HUDEP-2 (cell line): ENCODE results near the gene PTCH1.
A peak's percentile ranks its signal among the peaks of the same experiment; 100 is the strongest.

Experiments
- DNase-seq, 76 experiments: peaks; one replicate each; lab custom pipeline; 2025; ENCODE audit not compliant: unreplicated experiment in 76 of 76; lab: John Stamatoyannopoulos, UW

The PTCH1 gene

DNA sequence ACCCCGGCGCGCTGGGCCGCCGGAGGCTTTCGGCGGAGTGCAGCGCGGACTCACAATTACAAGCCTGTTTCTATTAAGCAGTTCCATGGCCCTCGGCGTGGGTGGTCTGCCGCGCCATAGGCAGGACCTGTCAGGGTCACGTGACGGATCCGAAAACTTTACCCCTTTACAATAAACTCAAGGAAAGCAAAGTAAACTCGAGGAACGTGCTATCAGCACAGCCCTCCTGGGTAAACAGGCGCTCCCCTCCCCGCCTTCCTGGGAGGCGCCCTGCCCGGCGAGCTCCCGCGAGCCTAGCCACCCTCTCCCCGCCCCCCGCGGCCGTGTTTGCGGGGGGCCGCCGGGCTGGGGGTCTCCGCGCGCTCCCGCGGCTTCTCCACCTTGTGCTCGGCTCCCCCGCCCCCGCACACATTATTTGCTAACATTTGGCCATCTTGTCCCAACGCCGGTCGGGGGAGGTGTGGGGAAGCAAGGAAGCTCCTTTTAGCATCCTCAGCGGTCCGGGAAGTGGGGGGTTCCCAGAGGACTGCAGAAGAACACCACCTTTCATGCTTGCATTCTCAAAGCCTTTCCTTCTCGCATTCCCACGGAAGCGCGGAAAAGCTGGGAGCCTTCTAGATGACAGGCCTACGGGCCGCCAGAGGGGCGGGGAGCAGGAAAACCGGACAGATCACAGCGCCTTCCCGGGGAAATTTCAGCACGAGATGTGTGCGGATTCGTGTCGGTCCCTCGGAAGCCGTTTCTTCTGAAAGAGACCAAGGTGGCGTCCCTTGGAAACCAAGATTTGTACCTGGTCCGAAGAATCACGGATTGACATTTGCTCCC lies at the start of gene PTCH1:
PTCH1 (minus strand) TSS at position 238 of the 825 bp plus-strand sequence.
- DNase-seq, result peak in 50 of 76 experiments; percentile 11 to 58 (median 32)

DNA sequence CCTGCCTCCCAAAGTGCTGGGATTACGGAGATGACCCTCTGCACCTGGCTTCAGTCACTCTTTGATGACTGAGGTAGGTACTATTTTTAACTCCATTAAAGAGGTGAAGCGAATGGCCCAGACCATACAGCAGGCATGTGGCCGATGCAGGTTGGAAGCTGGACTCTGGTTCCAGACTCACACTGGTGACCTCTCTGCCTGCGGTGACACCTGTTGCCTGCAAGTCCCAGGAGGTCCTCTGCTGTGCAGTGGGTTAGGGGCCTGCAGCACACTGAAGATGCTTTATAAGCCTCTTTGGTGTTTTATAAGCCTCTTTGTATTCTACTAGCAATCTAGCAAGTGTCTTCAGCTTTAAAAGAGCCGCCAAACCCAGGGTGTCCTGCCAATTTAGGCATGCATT lies 49.2 kb upstream of the PTCH1 start:
- DNase-seq, result no peak

DNA sequence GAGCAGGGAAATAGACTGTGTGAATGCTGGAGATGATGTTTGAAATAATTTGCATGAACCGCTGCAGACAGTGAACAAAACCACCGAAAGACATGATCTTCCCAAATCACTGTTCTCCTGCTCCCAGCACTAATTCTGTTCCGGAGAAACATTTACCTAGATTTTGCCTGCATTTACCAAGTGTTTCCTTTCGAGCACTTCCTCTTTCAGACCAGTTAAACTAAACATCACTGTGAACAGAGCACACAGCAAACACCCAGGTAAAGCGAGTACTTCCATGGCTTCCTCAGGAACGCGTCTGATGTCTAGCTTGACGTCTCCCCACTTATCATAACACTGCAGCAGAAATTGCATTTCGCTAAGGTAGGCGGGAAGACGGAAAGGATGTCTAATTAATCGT lies 45.1 kb upstream of the PTCH1 start:
- DNase-seq, result no peak

DNA sequence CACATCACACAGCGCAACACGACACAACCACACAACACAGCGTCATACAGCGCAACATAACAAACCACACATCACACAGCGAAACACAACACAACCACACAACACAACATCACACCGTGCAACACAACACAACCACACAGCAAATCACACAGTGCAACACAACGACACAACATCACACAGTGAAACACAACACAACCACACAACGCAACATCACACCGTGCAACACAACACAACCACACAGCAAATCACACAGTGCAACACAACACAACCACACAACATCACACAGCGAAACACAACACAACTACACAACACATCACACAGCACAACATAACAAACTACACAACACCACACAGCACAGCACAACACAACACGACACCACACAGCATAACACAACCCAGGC lies 40.4 kb upstream of the PTCH1 start:
- DNase-seq, result no peak

DNA sequence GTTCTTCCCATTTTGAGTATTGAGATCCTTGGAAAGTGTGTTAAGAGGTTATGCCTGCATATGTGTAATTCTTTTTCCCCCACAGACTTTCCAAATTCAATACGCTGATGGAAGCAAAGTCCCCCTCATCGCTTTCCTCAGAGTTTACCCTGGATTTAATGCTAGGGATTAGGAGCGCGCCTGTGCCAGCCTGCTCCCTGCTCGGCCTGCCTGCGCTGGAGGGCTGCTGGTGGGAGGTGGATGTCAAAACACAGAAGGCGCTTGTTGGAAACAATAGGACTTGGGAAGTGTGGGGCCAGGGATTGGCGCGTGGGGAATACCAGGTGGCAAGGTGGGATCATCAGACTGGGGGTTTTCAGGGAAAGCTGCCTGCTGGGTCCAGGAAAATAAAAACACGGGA lies 39.8 kb upstream of the PTCH1 start:
- no peak for DNase-seq

DNA sequence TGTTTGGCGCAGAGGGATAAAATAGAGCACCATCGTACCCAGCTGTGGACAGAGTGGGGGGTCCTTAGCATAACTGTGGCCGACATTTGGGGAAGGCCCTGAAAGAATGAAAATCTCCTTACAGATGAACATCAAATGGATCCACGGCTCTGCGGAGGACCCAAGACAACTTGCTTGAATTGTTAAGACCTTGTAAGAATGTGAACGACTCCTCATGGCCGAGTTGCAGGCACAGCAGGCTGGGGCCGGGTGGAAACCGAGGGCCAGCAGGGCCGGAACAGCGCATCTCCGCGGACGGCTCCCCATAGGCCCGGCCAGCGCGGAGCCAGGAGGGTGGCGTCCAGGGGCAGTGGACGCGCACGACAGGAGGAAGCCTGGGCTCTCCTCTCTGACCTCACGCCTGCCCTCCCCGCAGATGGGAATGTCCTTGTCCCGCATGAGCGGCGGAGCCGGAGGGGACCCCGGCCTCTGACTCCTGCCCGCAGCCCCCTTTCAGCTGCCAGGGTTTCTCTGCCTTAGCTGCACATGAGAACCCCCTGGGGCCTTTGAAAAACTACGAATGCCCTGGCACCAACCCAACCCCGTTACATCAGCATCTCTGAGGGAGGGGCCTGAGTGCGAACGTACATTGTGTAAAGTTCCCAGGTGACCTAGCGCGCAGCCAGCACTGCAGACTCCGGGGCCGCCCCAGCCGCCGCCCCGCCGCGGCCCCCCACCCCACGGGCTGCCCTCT lies 36.2 kb upstream of the PTCH1 start:
- DNase-seq, result no peak

DNA sequence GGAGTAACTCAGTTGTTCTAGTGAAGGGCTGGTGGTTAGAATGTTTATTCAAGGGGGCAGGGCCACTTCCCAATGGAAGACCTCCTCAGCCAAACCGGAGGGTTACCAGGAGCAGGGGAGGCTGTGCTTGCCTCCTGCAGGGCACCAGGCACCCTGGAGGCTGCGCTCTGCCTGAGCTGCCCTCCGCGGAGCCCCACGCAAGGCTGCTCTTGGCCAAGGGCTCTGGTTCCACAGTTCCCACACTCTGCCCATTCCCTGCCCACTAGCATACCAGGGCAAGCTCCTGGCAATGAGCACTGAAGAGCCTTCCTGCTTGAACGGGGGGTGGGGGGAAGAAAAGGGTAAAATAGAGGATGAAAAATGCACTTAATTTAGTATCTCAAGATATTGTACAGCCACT lies 35.5 kb upstream of the PTCH1 start:
- DNase-seq, result no peak

DNA sequence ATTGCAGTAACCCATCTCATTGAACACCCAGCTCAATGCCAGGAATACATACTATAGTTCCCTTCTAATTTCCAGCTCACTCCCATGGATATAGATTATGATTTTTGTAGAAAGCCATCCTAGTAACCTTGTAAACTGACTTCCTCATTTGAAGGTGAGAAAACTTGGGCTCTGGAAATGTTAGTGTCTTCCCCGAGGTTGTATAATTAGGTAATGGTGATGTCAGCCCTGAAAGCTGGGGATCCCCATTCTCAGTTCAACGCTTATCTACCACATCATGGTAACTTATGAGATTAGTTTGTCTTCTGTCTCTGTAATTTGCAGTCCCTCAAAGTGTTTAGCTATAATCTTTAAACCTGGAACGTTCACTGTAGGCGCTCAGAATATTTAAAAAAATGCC lies 34.6 kb upstream of the PTCH1 start:
- no peak for DNase-seq

DNA sequence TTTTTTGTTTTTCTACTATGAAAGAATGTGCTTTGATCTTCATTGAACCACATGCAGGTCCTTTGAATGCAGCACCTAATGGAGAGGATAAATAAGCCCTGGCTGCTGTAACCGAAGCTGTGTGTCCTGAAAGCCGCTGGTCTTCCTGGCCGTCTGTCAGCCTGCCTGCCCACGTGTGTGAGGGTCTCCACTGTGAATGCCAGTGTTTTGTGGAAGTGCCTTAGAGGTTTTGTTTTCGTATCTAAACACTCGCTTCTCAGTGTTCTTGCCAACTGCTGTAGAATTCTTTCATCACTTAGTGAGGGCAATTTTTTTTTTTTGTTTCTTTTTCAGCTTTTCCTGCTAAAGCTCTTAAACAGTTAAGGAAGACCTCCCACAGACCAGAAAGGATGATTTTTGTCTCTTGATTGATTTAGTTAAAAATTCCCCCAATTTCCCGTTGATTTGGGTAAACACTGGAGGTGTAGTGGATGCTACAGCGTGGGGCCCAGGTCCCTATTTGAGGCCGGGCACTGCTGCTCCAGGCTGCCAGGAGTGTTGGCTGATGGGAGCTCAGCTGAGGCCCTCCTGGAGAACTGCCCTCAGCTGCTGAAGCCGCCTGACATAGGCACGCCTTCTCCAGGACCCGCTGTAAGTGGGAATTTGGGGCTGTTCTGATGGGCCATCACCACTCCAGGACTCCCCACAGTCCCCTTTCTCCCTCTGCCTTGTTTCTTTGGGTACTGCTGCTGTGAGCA lies 29.2 kb upstream of the PTCH1 start:
- no peak for DNase-seq

DNA sequence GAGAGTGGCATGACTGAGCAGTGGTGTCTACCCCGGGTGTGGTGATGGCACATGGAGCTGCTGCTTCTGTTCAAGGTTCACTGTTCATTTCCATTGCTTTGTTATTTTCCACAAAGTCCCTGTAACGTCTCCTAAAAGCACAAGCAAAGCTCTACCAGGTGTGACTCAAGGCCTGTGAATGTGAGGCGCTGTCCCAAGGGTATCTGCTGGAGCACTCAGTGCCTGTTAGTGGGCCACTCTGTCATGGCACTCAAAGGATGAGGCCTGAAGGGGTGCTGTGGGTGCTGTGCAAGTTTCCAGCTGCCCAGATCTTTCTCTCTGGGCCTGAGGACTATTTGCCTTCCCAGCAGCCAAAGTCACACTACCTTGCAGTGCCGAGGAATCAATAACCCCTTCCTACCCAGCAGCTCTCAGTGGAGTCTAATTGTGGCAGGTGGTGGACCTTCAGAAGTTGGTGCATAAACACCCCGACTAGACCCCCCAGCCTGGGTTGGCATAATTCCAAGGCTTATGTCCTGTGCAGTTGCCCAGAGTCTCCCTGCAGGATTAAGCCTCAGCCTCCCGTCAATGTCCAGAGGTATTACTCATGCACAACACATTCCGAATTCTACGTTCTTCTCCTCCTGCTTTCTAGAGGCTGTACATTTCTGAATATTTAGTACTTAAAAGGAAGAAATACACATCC lies 17.4 kb upstream of the PTCH1 start:
- DNase-seq, result no peak

DNA sequence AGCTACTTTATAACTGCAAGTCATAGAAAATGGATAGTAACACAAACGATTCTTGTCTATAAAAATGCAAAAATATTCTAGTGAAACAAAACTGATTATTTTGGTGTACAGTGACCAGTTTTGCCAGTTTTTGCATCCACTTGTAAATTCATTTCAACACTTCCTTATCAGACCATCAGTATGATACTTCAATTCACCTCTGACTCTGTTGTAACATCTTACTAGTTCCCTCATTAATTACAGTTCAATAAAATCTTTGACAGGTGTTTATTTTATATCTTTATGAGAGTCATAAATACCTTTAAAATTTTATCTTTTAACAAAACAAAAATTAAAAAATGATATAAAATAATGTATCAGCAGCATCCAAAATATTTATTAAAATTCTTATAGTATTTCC lies 13.1 kb upstream of the PTCH1 start:
- DNase-seq, result no peak

DNA sequence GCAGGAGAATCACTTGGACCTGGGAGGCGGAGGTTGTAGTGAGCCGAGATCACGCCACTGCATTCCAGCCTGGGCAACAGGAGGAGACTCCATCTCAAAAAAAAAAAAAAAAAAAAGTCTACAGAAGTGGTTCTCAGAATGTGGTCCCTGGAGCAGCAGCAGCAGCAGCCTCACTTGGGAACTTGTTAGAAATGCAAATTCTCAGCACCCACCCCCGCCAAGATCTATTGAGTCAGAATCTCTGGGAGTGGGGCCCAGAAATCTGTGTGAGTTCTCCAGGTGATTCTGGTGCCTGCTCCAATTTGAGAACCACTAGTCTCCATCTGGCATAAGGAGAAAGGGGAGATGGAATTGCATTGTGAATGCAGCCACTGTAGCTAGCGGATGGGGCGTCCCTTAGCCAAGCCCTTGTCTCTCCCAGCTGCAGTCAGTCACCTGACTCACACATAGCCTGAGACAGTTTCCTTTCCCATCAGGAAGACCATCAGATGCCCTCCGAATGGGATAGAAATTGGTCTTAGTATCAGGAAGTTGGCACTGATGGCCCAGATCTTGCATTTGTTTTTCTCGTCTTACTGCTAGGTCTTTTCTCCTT lies 12.2 kb upstream of the PTCH1 start:
- DNase-seq, result no peak

DNA sequence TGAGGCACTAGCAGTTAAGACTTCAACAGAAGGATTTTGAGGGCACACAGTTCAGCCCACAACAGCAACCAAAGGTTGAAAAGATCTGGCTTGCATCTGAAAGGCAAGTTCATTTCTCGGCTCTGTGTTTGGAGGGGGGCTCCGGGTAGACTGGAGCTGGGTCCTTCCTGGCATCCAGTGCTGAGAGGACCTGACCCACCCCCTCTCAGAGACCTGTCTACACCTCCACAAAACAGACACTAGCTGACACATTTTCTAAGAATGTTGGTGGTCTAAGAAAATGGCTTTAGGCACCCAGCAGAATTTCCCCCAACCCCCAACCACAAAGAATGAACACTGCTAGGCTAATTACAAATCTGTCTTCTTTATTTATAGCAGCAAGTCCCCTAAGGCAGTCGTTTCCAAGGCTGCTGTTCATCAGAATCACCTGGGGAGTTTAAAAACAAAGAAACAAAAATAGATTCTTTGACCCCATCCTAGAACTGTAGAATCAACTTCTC lies 6.2 kb upstream of the PTCH1 start:
- no peak for DNase-seq

DNA sequence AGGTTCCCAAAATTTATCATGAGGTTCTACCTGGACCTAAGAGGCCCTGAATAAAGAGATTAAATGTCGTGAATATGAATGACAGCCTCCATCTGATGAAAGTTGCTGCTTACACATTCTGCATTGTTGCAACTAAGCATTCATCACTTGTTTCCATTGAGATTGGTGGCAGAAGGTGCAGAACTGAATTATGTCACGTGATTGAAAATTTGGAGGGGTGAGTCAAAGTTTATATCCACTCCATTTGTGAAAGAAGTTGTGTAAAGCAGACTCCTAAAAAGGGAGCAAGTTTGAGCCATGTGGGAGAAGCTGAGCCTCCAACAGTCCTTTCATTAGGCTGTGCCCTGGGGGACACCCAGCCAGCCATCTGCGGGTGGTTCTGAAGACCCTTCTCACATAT lies 4.9 kb upstream of the PTCH1 start:
- no peak for DNase-seq

DNA sequence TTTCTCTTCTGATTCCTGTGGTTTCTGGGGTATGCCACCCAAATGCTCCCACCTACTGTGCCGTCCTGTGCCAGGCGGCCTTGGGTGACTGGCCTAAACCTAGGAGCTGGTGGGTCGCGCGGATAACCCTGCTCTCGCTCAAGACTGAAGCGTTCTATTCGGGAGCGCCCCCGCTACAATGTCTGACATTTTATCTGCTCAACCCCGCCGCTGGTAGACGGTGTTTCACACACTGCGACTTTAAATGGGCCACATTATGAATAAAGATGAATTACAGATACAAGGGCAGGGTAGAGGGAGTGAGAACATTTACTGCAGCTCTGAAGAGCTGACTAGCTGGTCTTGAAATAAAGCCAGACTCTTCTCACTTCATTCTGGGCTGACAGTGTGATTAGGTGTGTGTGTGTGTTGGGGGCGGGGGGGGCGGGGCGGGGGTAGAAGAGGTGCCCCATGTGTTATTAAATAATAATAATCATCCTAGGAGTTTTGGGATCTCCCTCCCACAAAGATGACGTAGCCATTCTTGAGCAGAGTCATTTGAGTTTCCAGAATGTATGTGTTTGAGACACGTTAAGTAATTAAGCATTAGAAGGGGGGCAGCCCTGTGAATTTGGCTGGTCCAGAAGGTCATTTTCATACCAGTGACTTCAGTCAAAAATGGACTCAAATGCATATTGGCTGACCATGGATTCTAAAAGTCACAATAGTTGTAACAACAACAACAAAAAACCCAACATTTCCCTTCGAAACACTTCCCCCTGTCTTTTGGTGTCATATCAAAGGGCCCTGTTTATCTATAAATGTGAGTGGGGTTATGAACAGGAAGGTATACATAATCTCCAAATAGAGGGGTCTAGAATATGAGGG lies 1.0 kb upstream of the PTCH1 start:
- no peak for DNase-seq

DNA sequence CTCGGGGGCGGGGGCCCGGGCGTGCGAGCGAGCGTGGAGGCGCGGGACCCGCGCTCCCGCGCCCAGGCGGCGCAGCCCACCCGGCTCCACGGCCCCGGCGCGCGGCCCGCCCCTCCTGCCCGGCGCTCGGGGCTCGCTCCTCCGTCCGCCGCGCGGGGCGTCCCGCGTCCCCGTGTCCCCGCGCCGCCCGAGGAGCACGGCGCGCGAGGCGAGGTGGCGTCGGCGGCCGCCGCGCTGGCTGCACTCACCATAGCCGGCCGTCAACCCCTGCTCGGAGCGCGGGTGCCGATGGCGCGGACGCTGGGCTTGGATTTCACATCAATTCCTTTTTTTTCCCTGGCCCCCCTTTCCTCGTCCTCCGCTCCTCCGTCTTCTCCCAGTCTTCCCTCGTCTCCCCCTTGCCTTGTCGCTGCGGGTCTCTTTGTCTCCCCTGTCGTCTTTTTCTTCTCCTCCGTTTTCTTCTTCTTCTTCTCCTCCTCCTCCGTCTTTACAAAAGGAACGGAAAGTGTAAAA lies 494 bp downstream of the PTCH1 start:
- no peak for DNase-seq

DNA sequence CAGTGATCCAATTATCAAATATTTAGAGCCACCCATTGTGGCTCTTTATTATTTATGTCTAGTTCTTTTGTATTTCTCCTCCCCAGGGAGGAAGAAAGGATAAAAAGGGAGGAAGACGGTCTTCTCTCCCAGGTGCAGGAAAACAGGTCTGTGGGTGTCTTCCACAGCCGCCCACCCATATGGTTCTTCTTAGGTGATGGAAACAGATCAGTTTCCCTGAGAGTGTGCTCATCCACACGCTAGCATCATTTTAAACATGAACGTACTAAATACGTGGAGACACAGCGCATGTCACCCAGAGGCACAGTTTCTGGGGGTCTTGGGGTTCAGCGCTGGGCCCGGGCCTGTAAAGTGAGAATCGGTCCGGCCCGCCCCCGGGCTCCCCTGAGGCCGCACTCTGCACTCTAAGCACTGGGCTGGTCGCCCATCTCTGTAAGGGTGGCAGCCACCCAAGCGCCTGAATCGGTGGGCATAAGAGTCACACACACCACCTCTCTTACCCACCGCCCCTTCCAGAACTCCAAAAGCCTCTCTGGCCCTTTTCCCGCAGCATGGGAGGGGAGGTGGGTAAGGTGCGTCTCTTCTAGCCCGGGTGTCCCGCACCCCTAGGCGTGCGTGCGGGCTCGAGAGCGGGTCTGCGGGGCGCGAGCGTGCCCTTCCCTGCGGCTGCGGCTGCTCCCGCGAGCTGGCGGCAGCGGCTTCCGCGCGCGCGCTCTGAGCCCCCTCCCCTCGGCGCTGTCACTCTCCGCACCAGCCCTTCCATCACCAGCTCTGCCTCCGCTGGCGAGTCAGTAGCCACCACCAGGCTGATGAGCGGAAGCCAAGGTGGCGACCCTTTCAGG lies 1.3 kb downstream of the PTCH1 start:
- DNase-seq, result peak in 6 of 76 experiments; percentile 8 to 29 (median 13)

DNA sequence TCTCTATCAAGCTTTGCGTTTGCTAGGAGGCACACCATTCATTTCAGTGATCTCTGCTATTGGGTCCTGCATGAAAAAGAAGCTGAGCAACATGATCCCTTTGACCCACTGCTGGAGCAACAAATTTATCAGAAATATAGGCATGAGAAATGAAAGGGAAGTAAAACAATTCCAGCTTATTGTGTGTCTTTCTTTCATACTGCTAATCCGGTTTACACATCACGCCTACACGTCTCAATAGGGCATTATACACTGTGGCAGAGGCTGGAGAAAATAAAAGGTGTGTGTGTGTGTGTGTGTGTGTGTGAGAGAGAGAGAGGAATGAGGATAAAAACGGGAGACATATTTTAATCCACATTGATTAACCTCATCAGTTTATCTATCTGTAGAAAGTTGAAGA lies 2.4 kb downstream of the PTCH1 start:
- DNase-seq, result no peak
